AG09309 (cell line): ENCODE results near the gene FRMD4A.

Source experiments
- DNase-seq: peaks from one replicate; pipeline ENCODE4 v3.0.0-alpha.2; 2010; ENCODE audit warnings: low read depth
- H3K4me3 ChIP-seq: 2 replicates; pipeline ENCODE4 v1.5.1; 2011; ENCODE audit warnings: mild to moderate bottlenecking, low read depth, low read length, moderate library complexity; ENCODE audit not compliant: control insufficient read depth
- CTCF ChIP-seq: IDR thresholded peaks from 2 replicates; pipeline ENCODE4 v1.5.1; 2011; ENCODE audit warnings: mild to moderate bottlenecking, low read depth, low read length, inconsistent platforms; ENCODE audit not compliant: insufficient read depth, control insufficient read depth; ENCODE audit errors: missing control alignments

The FRMD4A gene

GRCh38 chr10:13683017-13683416, 647.7 kb downstream of the FRMD4A start:
- no peak for TF ChIP-seq CTCF
- H3K4me3 ChIP-seq = no peak overlapping the region
- no peak for DNase-seq

- no peak overlapping the region for H3K4me3 ChIP-seq
- DNase-seq = no peak
- no peak for TF ChIP-seq CTCF
Observed at GRCh38 chr10:13681960-13682359, 648.8 kb downstream of the FRMD4A start.

- DNase-seq = no peak
- TF ChIP-seq CTCF = no peak
Observed at GRCh38 chr10:13681528-13681927, 649.2 kb downstream of the FRMD4A start.

GRCh38 chr10:13681095-13681494, 649.6 kb downstream of the FRMD4A start:
- no peak overlapping the region for H3K4me3 ChIP-seq
- TF ChIP-seq CTCF = no peak
- no peak for DNase-seq

More at GRCh38 chr10:13681528-13681927, 649.2 kb downstream of the FRMD4A start:
- no peak overlapping the region for H3K4me3 ChIP-seq

- TF ChIP-seq CTCF = no peak
- DNase-seq = no peak
- no peak overlapping the region for H3K4me3 ChIP-seq
Observed at GRCh38 chr10:13678101-13678843, 652.5 kb downstream of the FRMD4A start.

- no peak for TF ChIP-seq CTCF
- no peak for DNase-seq
- H3K4me3 ChIP-seq = no peak overlapping the region
Observed at GRCh38 chr10:13674645-13675588, 655.8 kb downstream of the FRMD4A start.
